DND-41 (cell line): ENCODE results near the gene JAK2.

ENCODE experiments used
- CTCF ChIP-seq: IDR thresholded peaks from 2 replicates; pipeline ENCODE4 v1.5.1; 2012; ENCODE audit warnings: borderline replicate concordance, low read length, moderate library complexity, mild to moderate bottlenecking; ENCODE audit not compliant: poor library complexity, severe bottlenecking; ENCODE audit errors: extremely low read depth
- EZH2 ChIP-seq: IDR thresholded peaks from 3 replicates; pipeline ENCODE4 v1.6.1; 2012; ENCODE audit warnings: borderline replicate concordance, low read depth, mild to moderate bottlenecking, moderate library complexity, low read length, inconsistent platforms; ENCODE audit not compliant: severe bottlenecking

- TF ChIP-seq CTCF = no peak
- TF ChIP-seq EZH2 = no peak
Observed at GRCh38 chr9:4973246-4973645, 11.8 kb upstream of the JAK2 start.
